Measurements from ENCODE around the gene BPIFB3.
"Not testable (repeated sequence)": the region's sequence is repeated elsewhere in the genome, so short reads cannot be mapped to it uniquely, and the experiment has no call there.

BPIFB3 gene

DNA sequence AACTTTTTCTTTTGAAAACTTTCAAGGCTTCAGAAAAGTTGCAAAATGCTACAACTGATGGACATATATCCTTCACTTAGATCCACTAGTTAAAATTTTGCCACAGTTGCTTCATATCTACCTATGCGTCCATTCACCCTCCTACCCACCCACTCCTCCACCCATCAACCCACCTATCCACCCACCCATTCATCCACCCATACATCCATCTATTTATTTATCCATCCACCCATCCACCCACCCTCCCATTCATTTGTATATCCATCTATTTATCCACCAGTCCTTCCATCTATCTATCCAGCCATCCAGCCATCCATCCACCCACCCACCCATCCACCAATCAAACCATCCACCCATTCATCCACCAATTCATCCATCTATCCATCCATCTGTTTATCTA is 39.4 kb downstream of the BPIFB3 start:
- DNase-seq = no peak
- no peak for TF ChIP-seq POLR2A (IDR thresholded peaks at IDR 0.05; ENCODE audit: low read length)
- TF ChIP-seq GATA1 (IDR thresholded peaks at IDR 0.05; ENCODE audit: low read depth, low read length) = no peak

DNA sequence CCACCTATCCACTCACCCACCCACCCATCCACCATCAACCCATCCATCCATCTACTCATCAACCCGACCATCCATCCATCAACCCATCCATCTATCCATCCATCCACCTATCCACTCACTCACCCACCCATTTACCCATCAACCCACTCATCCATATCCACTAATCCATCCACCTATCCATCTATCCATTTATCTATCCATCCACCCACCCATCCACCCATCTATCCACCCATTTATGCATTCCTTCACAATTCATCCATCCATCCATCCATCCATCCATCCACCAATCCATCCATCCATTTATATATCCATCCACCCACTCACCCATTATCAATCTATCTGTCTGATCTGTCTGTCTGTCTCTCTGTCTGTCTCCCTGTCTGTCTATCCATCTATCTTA is 39.9 kb downstream of the BPIFB3 start:
- DNase-seq = no peak

DNA sequence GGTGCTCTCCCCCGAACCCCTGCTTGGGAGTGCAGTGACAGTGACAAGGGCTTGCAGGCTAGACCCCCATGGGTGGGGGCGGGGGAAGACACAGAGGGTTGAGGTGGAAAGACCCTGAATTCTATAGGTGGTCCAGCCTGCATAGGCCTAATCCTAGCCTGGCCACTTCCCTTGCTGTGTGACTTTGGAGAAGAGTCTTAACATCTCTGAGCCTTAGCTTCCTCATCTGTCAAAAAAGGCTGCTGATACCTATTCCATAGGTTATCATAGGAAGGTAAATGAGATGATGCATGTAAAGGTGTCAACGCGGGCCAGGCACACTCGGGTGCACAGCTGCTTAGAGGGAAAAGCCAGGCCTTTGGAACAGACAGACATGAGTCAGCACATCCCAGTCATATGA is 41.5 kb downstream of the BPIFB3 start:
- TF ChIP-seq GATA1 (IDR thresholded peaks at IDR 0.05; ENCODE audit: low read depth, low read length) (no peak), POLR2A (IDR thresholded peaks at IDR 0.05; ENCODE audit: low read length) (no peak)
- DNase-seq = no peak

More for the DNA sequence above, 39.9 kb downstream of the BPIFB3 start:
- TF ChIP-seq GATA1 (IDR thresholded peaks at IDR 0.05; ENCODE audit: low read depth, low read length) (no peak), POLR2A (IDR thresholded peaks at IDR 0.05; ENCODE audit: low read length) (no peak)

DNA sequence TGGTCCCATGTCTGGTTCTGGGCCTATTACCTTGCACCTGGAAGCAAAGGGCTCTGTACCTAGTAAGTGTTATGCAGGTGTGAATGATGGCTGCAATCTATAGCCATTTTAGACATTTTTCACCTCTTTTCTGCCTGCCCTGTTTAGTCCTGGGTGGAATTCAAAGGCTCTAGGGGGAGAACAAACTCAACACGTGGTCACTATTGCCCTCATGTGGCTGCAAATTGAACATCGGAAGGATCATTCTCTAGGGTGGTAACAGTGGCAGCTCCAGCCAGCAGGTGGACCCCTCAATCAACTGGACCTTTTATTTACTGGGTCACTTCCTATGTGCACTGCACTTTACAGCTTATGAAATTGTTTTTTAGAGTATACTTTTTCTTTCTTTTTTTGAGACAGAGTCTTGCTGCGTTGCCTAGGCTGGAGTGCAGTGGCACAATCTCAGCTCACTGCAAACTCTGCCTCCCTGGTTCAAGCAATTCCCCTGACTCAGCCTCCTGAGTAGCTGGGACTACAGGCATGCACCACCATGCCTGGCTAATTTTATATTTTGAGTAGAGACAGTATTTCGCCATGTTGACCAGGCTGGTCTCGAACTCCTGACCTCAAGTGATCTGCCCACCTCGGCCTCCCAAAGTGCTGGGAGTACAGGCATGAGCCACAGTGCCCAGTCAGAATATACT is 42.3 kb downstream of the BPIFB3 start:
- peak; percentile 49 to 64 for DNase-seq

DNA sequence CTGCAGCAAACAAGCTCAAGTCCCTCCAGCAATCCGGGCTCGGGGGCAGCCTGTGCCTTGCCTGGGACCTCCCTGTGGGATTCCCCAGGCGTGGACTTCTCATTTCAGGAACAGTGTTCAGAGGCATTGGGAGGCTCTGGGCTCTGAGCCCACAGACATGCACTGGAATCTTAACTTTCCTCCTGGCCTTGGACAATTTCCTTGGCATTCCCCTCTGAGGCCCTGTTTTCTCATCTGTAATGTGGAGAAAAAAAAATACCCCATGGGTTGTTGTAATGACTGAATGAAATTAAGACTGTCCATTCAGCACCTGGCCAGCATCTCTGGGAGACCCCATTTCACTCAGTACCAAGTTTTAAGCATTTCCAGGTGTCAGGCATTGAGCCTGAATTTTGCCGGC is 43.3 kb downstream of the BPIFB3 start:
- no peak for TF ChIP-seq POLR2A (IDR thresholded peaks at IDR 0.05; ENCODE audit: low read length)
- no peak for TF ChIP-seq GATA1 (IDR thresholded peaks at IDR 0.05; ENCODE audit: low read depth, low read length)

DNA sequence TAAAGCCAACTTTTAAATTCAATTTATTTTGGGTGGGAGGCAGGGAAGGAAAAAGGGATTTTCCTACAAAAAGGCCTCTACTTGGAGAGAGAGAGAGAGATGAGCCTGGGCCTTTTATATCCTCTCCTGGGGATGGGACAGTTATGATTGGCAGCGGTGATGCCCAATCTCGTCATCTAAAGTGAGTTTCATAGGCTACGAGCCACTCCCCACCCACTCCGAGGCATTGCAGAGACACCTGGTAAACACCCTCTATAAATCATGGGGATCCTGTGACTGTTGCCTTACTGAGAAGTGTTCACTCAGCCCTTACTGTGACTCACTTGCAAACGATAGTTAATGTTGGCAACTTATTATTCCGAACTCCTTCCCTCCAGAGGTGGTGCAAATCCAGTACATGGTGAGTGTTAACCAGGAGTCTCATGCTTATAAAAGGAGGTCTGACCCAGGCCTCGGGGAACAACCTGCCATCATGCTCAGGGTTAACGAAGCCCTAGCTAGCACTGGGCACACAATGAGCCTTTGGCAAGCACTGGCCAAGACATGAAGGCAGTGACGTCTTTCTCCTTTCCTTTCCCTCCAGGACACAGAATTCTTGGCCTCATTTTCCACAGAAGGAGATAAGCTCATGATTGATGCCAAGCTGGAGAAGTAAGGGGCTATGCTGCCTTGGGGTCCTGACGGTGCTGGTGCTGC is 46.3 kb downstream of the BPIFB3 start:
- no peak for DNase-seq

More for the DNA sequence above, 43.3 kb downstream of the BPIFB3 start:
- DNase-seq = no peak

DNA sequence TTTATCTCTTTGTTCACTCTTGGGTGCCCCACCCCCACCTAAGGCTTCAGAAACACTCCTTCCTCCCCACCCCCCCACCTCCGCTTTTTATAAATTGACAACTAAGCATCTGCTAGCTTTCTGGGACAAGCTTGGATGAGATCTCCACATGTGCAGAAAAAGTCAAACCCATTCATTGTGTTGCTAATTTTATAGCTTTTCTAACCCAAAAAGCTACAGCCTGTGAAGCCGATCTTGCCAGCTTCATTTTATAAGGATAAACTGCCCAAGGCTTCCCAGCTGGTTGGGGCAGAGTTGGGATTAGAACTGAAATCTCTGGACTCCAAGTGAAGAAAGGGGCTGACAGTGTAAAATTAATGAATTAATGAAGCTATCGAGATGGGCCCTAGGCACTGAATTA is 49.9 kb downstream of the BPIFB3 start:
- TF ChIP-seq POLR2A (IDR thresholded peaks at IDR 0.05; ENCODE audit: low read length) (no peak), GATA1 (IDR thresholded peaks at IDR 0.05; ENCODE audit: low read depth, low read length) (no peak)
- DNase-seq = no peak

More for the DNA sequence above, 46.3 kb downstream of the BPIFB3 start:
- TF ChIP-seq POLR2A (IDR thresholded peaks at IDR 0.05; ENCODE audit: low read length) = no peak
- no peak for TF ChIP-seq GATA1 (IDR thresholded peaks at IDR 0.05; ENCODE audit: low read depth, low read length)

DNA sequence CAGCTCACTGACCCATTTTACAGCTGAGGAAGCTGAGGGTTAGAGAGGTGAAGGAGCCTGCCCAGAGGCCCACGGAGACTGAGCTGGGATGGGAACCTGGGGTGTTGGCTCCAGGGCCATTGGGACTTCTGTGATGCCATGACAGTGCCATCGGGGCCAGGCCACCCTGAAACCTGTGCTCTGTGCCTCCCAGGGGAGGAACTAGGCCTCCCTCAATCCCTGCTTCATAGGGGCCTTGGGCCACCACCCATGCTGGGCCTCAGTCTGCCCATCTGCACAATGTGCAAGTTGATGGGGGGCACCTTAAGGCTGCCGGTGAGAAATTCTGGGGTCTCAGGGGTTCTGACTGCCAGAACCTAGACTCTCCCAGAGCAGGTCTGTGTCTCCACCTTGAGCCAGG is 50.6 kb downstream of the BPIFB3 start:
- no peak for DNase-seq
- TF ChIP-seq POLR2A (IDR thresholded peaks at IDR 0.05; ENCODE audit: low read length) = no peak
- TF ChIP-seq GATA1 (IDR thresholded peaks at IDR 0.05; ENCODE audit: low read depth, low read length) = no peak

DNA sequence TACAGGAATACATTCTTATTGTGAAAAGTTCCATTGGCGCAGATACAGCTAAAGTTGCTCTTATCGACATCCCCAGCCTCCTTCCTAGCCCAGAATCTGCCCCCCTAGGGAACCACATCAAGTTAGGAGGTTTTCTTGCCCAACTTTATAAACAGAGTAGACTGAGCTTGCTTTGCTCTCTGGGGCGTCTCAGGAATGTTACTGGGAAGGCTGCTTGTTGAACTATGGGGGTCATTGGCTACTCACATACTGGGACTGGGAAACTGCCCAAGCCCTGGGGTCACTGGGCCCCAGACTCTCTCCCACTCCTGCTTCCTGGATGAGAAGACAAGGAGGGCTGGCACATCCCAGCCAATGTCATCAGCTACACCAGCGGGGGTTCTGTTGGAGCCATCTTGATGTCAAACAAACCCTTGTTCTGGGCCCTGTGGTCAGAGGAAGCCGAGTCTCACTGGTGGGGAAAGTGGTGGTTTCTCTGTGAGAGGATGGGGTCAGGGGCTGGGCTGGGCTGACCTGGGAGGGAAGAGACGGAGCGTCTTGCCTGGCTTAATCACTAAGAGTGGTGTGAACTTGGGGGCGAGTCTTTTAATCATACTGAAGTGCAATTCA is 51.7 kb downstream of the BPIFB3 start:
- TF ChIP-seq GATA1 (IDR thresholded peaks at IDR 0.05; ENCODE audit: low read depth, low read length) (no peak), POLR2A (IDR thresholded peaks at IDR 0.05; ENCODE audit: low read length) (no peak)
- DNase-seq = no peak

DNA sequence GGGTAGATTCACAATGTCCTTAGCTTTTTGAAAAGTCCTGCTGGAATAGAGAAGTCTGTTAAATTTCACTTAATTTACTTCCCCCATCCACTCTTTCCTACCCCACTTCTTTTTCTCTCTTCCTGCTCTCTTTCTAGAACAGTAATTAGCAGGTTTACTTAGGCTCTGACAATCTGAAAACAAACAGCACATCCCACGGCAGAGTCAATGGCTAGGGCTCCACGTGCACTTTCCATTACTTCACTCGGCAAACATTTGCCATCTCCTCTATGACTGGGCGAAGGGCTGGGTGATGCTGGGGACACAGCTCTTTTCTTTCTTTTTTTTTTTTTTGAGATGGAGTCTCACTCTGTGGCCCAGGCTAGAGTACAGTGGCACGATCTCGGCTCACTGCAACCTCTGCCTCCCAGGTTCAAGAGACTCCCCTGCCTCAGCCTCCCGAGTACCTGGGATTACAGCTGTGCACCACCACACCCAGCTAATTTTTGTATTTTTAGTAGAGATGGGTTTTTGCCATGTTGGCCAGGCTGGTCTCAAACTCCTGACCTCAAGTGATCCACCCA is 52.4 kb downstream of the BPIFB3 start:
- DNase-seq = not testable (repeated sequence)

DNA sequence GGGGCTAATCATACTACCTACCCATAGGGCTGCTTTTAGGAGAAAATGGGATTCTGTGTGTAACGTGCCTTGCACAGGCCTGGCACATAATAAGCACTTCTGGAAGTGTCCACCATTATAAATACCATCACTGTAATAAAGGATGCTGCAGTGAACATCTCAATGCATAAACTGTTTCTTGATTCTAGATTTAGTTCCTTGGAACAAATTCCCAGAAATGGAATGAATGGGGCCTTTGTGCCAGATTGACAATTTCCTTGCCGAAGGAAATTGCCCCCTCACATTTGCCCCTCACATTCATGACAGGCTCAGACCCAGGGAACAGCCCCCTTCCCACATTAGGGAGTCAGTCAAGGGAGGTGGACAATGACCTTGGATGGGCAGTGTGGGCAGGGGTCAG is 55.0 kb downstream of the BPIFB3 start:
- TF ChIP-seq GATA1 (IDR thresholded peaks at IDR 0.05; ENCODE audit: low read depth, low read length) = no peak
- TF ChIP-seq POLR2A (IDR thresholded peaks at IDR 0.05; ENCODE audit: low read length) = no peak
- no peak for DNase-seq

DNA sequence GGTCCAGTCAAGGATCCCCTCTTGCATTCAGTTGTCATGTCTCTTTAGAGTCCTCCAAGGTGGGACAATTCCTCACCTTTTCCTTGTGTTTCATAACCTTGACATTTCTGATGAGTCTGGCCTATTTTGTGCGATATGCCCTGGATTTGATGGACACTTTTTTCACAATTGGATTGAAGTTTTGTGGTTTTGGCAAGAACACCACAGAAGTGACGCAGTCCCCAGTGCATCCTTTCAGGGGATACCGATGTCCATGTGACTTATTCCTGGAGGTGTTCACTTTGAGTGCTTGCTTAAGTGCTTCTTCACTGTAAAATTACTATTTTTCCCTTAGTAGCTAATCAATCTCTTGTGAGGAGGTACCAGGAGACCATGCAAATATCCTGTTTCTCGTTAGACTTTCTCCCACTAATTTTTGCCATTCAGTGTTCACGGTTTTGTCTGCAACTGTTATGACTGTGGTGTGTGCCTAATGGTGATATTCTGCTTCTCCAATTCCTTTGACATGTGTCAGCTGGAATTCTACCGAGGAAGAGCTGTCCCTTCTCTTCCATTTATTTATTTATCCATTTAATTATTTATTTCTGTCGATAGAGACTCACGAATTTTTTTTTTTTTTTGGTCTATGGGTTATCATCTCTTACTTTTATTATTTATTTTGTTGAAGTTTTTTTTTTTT is 56.6 kb downstream of the BPIFB3 start:
- no peak for DNase-seq

DNA sequence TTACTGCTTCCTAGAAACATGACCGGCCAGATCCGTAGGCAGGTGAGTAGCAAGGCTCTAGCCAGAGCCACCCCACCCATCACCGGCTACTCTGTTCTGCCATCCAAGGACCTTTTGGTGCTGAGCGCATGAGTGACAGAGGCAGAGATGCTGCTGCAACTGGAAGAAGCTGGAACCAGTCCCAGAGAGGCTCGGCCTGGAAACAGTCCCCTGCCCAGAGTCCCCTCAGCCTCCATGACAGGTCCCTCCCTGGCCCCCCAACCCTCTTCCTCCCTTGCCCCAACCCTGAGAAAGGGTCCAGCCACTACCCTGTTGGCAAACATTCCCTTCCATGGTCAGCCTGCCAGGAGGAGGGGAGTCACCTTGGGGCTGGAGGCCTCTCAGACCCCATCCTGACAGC is 57.6 kb downstream of the BPIFB3 start:
- DNase-seq = no peak
- no peak for TF ChIP-seq GATA1 (IDR thresholded peaks at IDR 0.05; ENCODE audit: low read depth, low read length)
- no peak for TF ChIP-seq POLR2A (IDR thresholded peaks at IDR 0.05; ENCODE audit: low read length)

More for the DNA sequence above, 56.6 kb downstream of the BPIFB3 start:
- no peak for TF ChIP-seq GATA1 (IDR thresholded peaks at IDR 0.05; ENCODE audit: low read depth, low read length)
- TF ChIP-seq POLR2A (IDR thresholded peaks at IDR 0.05; ENCODE audit: low read length) = no peak
